H9 (cell line): ENCODE data around the gene DTNA. TPM values are rescaled to one million over a fixed set of nuclear protein-coding genes. Genes with fewer than 3 reads are reported as not detected.

Source experiments
- DNase-seq: peaks from one replicate; pipeline ENCODE4 v3.0.0-alpha.2; 2017
- H2AFZ ChIP-seq: one replicate; pipeline ENCODE4 v1.6.1; 2013; ENCODE audit warnings: mild to moderate bottlenecking, low read length, control low read depth, moderate library complexity
- H2AK5ac ChIP-seq: 2 replicates; pipeline ENCODE4 v1.6.1; 2013; ENCODE audit warnings: low read length, control low read depth, mixed read lengths; ENCODE audit not compliant: insufficient read length
- H2BK120ac ChIP-seq: one replicate; pipeline ENCODE4 v1.6.1; 2013; ENCODE audit warnings: low read depth, mild to moderate bottlenecking, low read length, control low read depth, inconsistent platforms; ENCODE audit not compliant: poor library complexity, severe bottlenecking
- H2BK12ac ChIP-seq: 2 replicates; pipeline ENCODE4 v1.6.1; 2013; ENCODE audit warnings: low read length, control low read depth, mixed read lengths, low read depth; ENCODE audit not compliant: insufficient read length
- H2BK15ac ChIP-seq: 2 replicates; pipeline ENCODE4 v1.6.1; 2013; ENCODE audit warnings: low read depth, low read length, control low read depth
- H2BK20ac ChIP-seq: one replicate; pipeline ENCODE4 v1.6.1; 2013; ENCODE audit warnings: low read depth, mild to moderate bottlenecking, low read length, control low read depth, inconsistent platforms; ENCODE audit not compliant: poor library complexity, severe bottlenecking
- H2BK5ac ChIP-seq: 2 replicates; pipeline ENCODE4 v1.6.1; 2013; ENCODE audit warnings: low read length, control low read depth, mixed read lengths; ENCODE audit not compliant: insufficient read length
- H3K14ac ChIP-seq: 2 replicates; pipeline ENCODE4 v1.6.1; 2013; ENCODE audit warnings: low read length, control low read depth; ENCODE audit not compliant: insufficient read depth
- H3K18ac ChIP-seq: 2 replicates; pipeline ENCODE4 v1.6.1; 2013; ENCODE audit warnings: low read depth, mild to moderate bottlenecking, mixed read lengths, low read length, control low read depth; ENCODE audit not compliant: insufficient read length
- H3K23ac ChIP-seq: 2 replicates; pipeline ENCODE4 v1.6.1; 2013; ENCODE audit warnings: low read length, control low read depth, mixed read lengths, low read depth; ENCODE audit not compliant: insufficient read length
- H3K23me2 ChIP-seq: 2 replicates; pipeline ENCODE4 v1.6.1; 2013; ENCODE audit warnings: low read depth, mild to moderate bottlenecking, mixed read lengths, low read length, control low read depth; ENCODE audit not compliant: insufficient read length, poor library complexity, severe bottlenecking
- H3K27ac ChIP-seq: 2 replicates; pipeline ENCODE4 v1.5.1; 2013; ENCODE audit warnings: low read length, control low read depth, mixed read lengths, low read depth; ENCODE audit not compliant: insufficient read length
- H3K27me3 ChIP-seq: 2 replicates; pipeline ENCODE4 v1.6.1; 2013; ENCODE audit warnings: low read length, control low read depth, inconsistent platforms; ENCODE audit not compliant: insufficient read depth
- H3K4ac ChIP-seq: 2 replicates; pipeline ENCODE4 v1.6.1; 2013; ENCODE audit warnings: low read depth, mild to moderate bottlenecking, control low read depth, inconsistent platforms, low read length, moderate library complexity
- H3K4me1 ChIP-seq: 2 replicates; pipeline ENCODE4 v1.6.1; 2013; ENCODE audit warnings: low read length, control low read depth, inconsistent platforms; ENCODE audit not compliant: insufficient read depth
- H3K4me2 ChIP-seq: 2 replicates; pipeline ENCODE4 v1.6.1; 2013; ENCODE audit warnings: low read length, control low read depth, mixed read lengths; ENCODE audit not compliant: insufficient read length, insufficient read depth
- H3K56ac ChIP-seq: 2 replicates; pipeline ENCODE4 v1.6.1; 2013; ENCODE audit warnings: low read depth, mild to moderate bottlenecking, mixed read lengths, low read length, control low read depth; ENCODE audit not compliant: insufficient read length
- H3K79me1 ChIP-seq: 2 replicates; pipeline ENCODE4 v1.6.1; 2013; ENCODE audit warnings: low read depth, mild to moderate bottlenecking, moderate library complexity, low read length, control low read depth, inconsistent platforms; ENCODE audit not compliant: insufficient read depth, poor library complexity, severe bottlenecking
- H3K79me2 ChIP-seq: 2 replicates; pipeline ENCODE4 v1.6.1; 2013; ENCODE audit warnings: low read length, control low read depth, inconsistent platforms; ENCODE audit not compliant: insufficient read depth
- H3K9ac ChIP-seq: 2 replicates; pipeline ENCODE4 v1.6.1; 2013; ENCODE audit warnings: low read length, control low read depth, mixed read lengths; ENCODE audit not compliant: insufficient read length; ENCODE audit errors: extremely low read depth
- H3K9me3 ChIP-seq: one replicate; pipeline ENCODE4 v1.6.1; 2013; ENCODE audit warnings: low read depth, low read length, inconsistent platforms; ENCODE audit not compliant: control insufficient read depth
- H3T11ph ChIP-seq: one replicate; pipeline ENCODE4 v1.6.1; 2013; ENCODE audit warnings: mild to moderate bottlenecking, low read length, control low read depth, inconsistent platforms
- H4K20me1 ChIP-seq: one replicate; pipeline ENCODE4 v1.6.1; 2013; ENCODE audit not compliant: control insufficient read depth, insufficient read length, insufficient read depth
- H4K5ac ChIP-seq: 2 replicates; pipeline ENCODE4 v1.6.1; 2013; ENCODE audit warnings: low read depth, mild to moderate bottlenecking, mixed read lengths, low read length, control low read depth; ENCODE audit not compliant: insufficient read length
- H4K8ac ChIP-seq: replicated peaks from 2 replicates; pipeline ENCODE4 v1.6.1; 2013; ENCODE audit warnings: low read length, control low read depth, mixed read lengths, low read depth; ENCODE audit not compliant: insufficient read length
- H4K91ac ChIP-seq: 2 replicates; pipeline ENCODE4 v1.6.1; 2013; ENCODE audit warnings: low read depth, mild to moderate bottlenecking, moderate library complexity, mixed read lengths, low read length, control low read depth; ENCODE audit not compliant: insufficient read length
- H3K27ac Mint-ChIP-seq, 3 experiments: 2 replicates in 2 of 3; 3 replicates in 1 of 3; pipeline ENCODE4 v1.8.0; 2020 to 2021; ENCODE audit warnings: mixed read lengths in 3 of 3, mild to moderate bottlenecking in 1 of 3, moderate library complexity in 1 of 3
- H3K27me3 Mint-ChIP-seq: 2 replicates; pipeline ENCODE4 v1.8.0; 2021; ENCODE audit warnings: low read depth, mild to moderate bottlenecking, moderate library complexity, mixed read lengths
- H3K36me3 Mint-ChIP-seq, 3 experiments: 2 replicates in 2 of 3; 3 replicates in 1 of 3; pipeline ENCODE4 v1.8.0; 2020 to 2021; ENCODE audit warnings: low read depth in 3 of 3, mixed read lengths in 3 of 3; ENCODE audit not compliant: insufficient read depth in 1 of 3
- H3K4me1 Mint-ChIP-seq, 2 experiments: 2 replicates each; pipeline ENCODE4 v1.8.0; 2020; ENCODE audit warnings: mixed read lengths in 2 of 2
- H3K4me3 Mint-ChIP-seq, 2 experiments: 2 replicates in 1 of 2; 3 replicates in 1 of 2; pipeline ENCODE4 v1.8.0; 2020 to 2021; ENCODE audit warnings: mild to moderate bottlenecking in 2 of 2, mixed read lengths in 2 of 2, moderate library complexity in 1 of 2
- H3K9me3 Mint-ChIP-seq, 2 experiments: 2 replicates in 1 of 2; 3 replicates in 1 of 2; pipeline ENCODE4 v1.8.0; 2020; ENCODE audit warnings: mild to moderate bottlenecking in 2 of 2, mixed read lengths in 2 of 2, moderate library complexity in 1 of 2
- WGBS: extraction: QIAGEN DNeasy Blood & Tissue Kit; methylation state at CpG from one replicate; pipeline ENCODE4 v1.1.7; 2013; ENCODE audit warnings: missing lambda C conversion rate, low lambda C conversion rate, mixed read lengths; ENCODE audit not compliant: insufficient read length; ENCODE audit errors: extremely low coverage; 5-methylcytosine and 5-hydroxymethylcytosine counted together
- total RNA-seq: library from RNA; stranded (reverse); gene quantifications from 2 replicates; pipeline ENCODE4 v1.2.1, GENCODE V29; 2021
- TF ChIP-seq, protein P1 (sequence below): fragments of 200-600 bp; sonication (generic); conservative IDR thresholded peaks from 3 replicates; pipeline ENCODE4 v1.8.0; 2021; ENCODE audit warnings: antibody characterized with exemption, mild to moderate bottlenecking

Gene DTNA
- total RNA-seq, 1 experiment from 2014 or later = 25.5 TPM

DNA sequence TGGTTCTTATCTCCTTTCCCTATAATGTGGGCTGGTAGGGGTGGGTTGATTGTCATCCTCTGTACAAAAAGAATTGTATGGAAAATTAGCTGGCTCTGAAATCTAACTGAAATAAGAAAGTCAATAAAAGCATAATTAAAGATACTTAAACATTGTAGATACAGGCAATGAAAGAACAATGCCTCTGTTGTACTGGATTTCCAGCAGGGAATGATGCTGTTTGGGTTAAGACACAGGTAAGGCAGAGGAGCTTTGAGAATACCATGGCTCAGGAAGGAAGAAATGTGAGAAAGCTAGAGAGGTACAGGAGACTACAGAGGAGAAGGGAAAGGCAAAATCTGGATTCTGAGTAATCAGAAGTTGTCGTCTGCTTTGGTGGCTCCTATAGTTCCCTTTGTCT, 10.1 kb downstream of the DTNA start:
- Mint-ChIP-seq H3K27ac (no peak overlapping the region; a peak in 1 of 7 replicates), H3K4me1 (no peaks in the 10 kb centered on the region), H3K27me3 (no peaks in the 10 kb centered on the region), H3K36me3 (peaks cover 4 to 9% (median 7%) of the 10 kb centered on the region in 3 experiments; a peak in 4 of 7 replicates), H3K9me3 (peaks cover 7 to 8% of the 10 kb centered on the region in 2 experiments; a peak in 3 of 5 replicates), H3K4me3 (no peak overlapping the region)
- H3K4me2 ChIP-seq = no peak overlapping the region
- no peak overlapping the region for H3K56ac ChIP-seq
- no peak overlapping the region for H4K91ac ChIP-seq
- no peak overlapping the region for H2BK15ac ChIP-seq
- no CpG with 5 or more reads among the region's 1 CpG for WGBS
- H3K23me2 ChIP-seq = no peaks in the 10 kb centered on the region
- H3K27me3 ChIP-seq = no peaks in the 10 kb centered on the region
- no peak overlapping the region for H2AFZ ChIP-seq
- H3K9me3 ChIP-seq = no peaks in the 10 kb centered on the region
- no peak overlapping the region for H3T11ph ChIP-seq
- H4K8ac ChIP-seq = no peak overlapping the region
- TF ChIP-seq, protein P1, sequence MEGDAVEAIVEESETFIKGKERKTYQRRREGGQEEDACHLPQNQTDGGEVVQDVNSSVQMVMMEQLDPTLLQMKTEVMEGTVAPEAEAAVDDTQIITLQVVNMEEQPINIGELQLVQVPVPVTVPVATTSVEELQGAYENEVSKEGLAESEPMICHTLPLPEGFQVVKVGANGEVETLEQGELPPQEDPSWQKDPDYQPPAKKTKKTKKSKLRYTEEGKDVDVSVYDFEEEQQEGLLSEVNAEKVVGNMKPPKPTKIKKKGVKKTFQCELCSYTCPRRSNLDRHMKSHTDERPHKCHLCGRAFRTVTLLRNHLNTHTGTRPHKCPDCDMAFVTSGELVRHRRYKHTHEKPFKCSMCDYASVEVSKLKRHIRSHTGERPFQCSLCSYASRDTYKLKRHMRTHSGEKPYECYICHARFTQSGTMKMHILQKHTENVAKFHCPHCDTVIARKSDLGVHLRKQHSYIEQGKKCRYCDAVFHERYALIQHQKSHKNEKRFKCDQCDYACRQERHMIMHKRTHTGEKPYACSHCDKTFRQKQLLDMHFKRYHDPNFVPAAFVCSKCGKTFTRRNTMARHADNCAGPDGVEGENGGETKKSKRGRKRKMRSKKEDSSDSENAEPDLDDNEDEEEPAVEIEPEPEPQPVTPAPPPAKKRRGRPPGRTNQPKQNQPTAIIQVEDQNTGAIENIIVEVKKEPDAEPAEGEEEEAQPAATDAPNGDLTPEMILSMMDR = no peak
- no peak overlapping the region for H3K9ac ChIP-seq
- no peak overlapping the region for H2AK5ac ChIP-seq
- no peaks in the 10 kb centered on the region for H4K20me1 ChIP-seq
- no peak overlapping the region for H2BK20ac ChIP-seq
- no peaks in the 10 kb centered on the region for H3K79me1 ChIP-seq
- H3K4me1 ChIP-seq = no peaks in the 10 kb centered on the region
- no peak overlapping the region for H3K14ac ChIP-seq
- no peak overlapping the region for H2BK120ac ChIP-seq
- no peak overlapping the region for H2BK5ac ChIP-seq
- H3K18ac ChIP-seq = no peak overlapping the region
- DNase-seq = no peak
- no peak overlapping the region for H3K27ac ChIP-seq
- H2BK12ac ChIP-seq = no peak overlapping the region
- no peaks in the 10 kb centered on the region for H3K79me2 ChIP-seq
- H4K5ac ChIP-seq = no peak overlapping the region
- H3K23ac ChIP-seq = no peak overlapping the region
- no peak overlapping the region for H3K4ac ChIP-seq
